HS-5 (cell line): Measurements from ENCODE around the gene RASGRP1.
"Not testable (repeated sequence)": the region's sequence is repeated elsewhere in the genome, so short reads cannot be mapped to it uniquely, and the experiment has no call there.

Source experiments
- DNase-seq: peaks from one replicate; pipeline ENCODE4 v3.0.0-alpha.2; 2012; ENCODE audit warnings: low read depth

Gene RASGRP1

GRCh38 chr15:38564557-38565286 is at the start of gene RASGRP1:
TSS of gene RASGRP1 (minus strand) at chr15:38564814. CDS start at chr15:38564628, 186 bp downstream.
- DNase-seq, result no peak

- DNase-seq, result no peak
Observed at GRCh38 chr15:38613085-38613484, 48.5 kb upstream of the RASGRP1 start.

- DNase-seq, result no peak
Observed at GRCh38 chr15:38612159-38612863, 47.7 kb upstream of the RASGRP1 start.

GRCh38 chr15:38611228-38611627 is 46.6 kb upstream of the RASGRP1 start:
- DNase-seq, result no peak

- no peak for DNase-seq
Observed at GRCh38 chr15:38610748-38611147, 46.1 kb upstream of the RASGRP1 start.

GRCh38 chr15:38609097-38609738 is 44.6 kb upstream of the RASGRP1 start:
- DNase-seq, result no peak

- no peak for DNase-seq
Observed at GRCh38 chr15:38608682-38609081, 44.1 kb upstream of the RASGRP1 start.

- DNase-seq, result no peak
Observed at GRCh38 chr15:38605744-38606143, 41.1 kb upstream of the RASGRP1 start.

- no peak for DNase-seq
Observed at GRCh38 chr15:38603672-38604071, 39.1 kb upstream of the RASGRP1 start.

- DNase-seq, result no peak
Observed at GRCh38 chr15:38602910-38603670, 38.5 kb upstream of the RASGRP1 start.

GRCh38 chr15:38600236-38600635 is 35.6 kb upstream of the RASGRP1 start:
- no peak for DNase-seq

- no peak for DNase-seq
Observed at GRCh38 chr15:38598749-38599148, 34.1 kb upstream of the RASGRP1 start.

- no peak for DNase-seq
Observed at GRCh38 chr15:38597219-38597800, 32.7 kb upstream of the RASGRP1 start.

GRCh38 chr15:38593524-38593923 is 28.9 kb upstream of the RASGRP1 start:
- peak; percentile 41 for DNase-seq

- DNase-seq, result peak; percentile 69
Observed at GRCh38 chr15:38589502-38589901, 24.9 kb upstream of the RASGRP1 start.

- no peak for DNase-seq
Observed at GRCh38 chr15:38588672-38589071, 24.1 kb upstream of the RASGRP1 start.

GRCh38 chr15:38587214-38587613 is 22.6 kb upstream of the RASGRP1 start:
- no peak for DNase-seq

GRCh38 chr15:38586005-38586404 is 21.4 kb upstream of the RASGRP1 start:
- not testable (repeated sequence) for DNase-seq

GRCh38 chr15:38578626-38579025 is 14.0 kb upstream of the RASGRP1 start:
- no peak for DNase-seq

GRCh38 chr15:38577424-38577987 is 12.9 kb upstream of the RASGRP1 start:
- no peak for DNase-seq

- DNase-seq, result no peak
Observed at GRCh38 chr15:38576837-38577236, 12.2 kb upstream of the RASGRP1 start.

GRCh38 chr15:38576261-38576660 is 11.6 kb upstream of the RASGRP1 start:
- no peak for DNase-seq
